Keratinocyte (primary cell): Measurements from ENCODE around the gene MIER1.

Experiments used
- CTCF ChIP-seq, 3 experiments: IDR thresholded peaks in 1 of 3; conservative IDR thresholded peaks in 1 of 3; optimal IDR thresholded peaks in 1 of 3; 2 replicates in 2 of 3; 3 replicates in 1 of 3; pipeline versions ENCODE3 to v1.5.1; 2011; ENCODE audit warnings: low read length in 3 of 3, mild to moderate bottlenecking in 3 of 3, moderate library complexity in 2 of 3, control low read depth in 1 of 3, inconsistent platforms in 1 of 3; ENCODE audit not compliant: insufficient read depth in 2 of 3; ENCODE audit errors: extremely low read depth in 1 of 3
- EZH2 ChIP-seq: IDR thresholded peaks from one replicate; pipeline ENCODE4 v1.6.1; 2012; ENCODE audit warnings: inconsistent platforms, mild to moderate bottlenecking, low read length, moderate library complexity

- TF ChIP-seq CTCF (optimal IDR thresholded peaks at IDR 0.05 in 1 of 3, IDR thresholded peaks at IDR 0.05 in 1 of 3, conservative IDR thresholded peaks at IDR 0.05 in 1 of 3; ENCODE audit: extremely low read depth in 1 of 3, insufficient read depth in 2 of 3, low read length in 3 of 3) (no peak), EZH2 (no peak)
Observed at GRCh38 chr1:66938613-66939012, 13.8 kb downstream of the MIER1 start.
